Measurements from ENCODE around the gene CDR2L.

Gene CDR2L

DNA sequence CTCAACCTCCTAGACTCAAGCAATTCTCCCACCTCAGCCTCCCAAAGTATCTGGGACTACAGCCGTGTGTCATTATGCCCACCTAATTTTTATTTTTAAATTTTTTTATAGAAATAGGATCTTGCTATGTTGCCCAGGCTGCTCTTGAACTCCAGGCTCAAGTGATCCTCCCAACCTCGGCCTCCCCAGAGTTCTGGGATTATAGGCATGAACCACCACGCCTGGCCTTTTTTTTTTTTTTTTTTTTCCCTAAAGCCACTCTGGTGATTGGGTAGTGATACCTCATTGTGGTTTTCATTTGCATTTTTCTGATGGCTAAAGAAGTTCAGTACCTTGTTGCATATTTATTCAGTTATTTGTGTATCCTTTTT lies 1.2 kb upstream of the CDR2L start:
- H3K36me3 ChIP-seq (ENCODE audit: insufficient read depth, low read length), result no peaks in the 10 kb centered on the region
- peaks cover 24% of the 10 kb centered on the region for H3K4me1 ChIP-seq (ENCODE audit: control insufficient read depth, insufficient read depth, low read length, unreplicated experiment)
- H3K27me3 ChIP-seq (ENCODE audit: insufficient read depth, low read length), result no peaks in the 10 kb centered on the region
- peaks cover 26% of the 10 kb centered on the region for H3K79me2 ChIP-seq (ENCODE audit: control insufficient read depth, insufficient read depth, low read length, unreplicated experiment)
- no peak overlapping the region for H3K4me3 ChIP-seq (ENCODE audit: low read depth, low read length)
- H3K27ac ChIP-seq (ENCODE audit: low read depth, low read length), result no peak overlapping the region
- no peak overlapping the region for H2AFZ ChIP-seq (ENCODE audit: low read length, unreplicated experiment)

DNA sequence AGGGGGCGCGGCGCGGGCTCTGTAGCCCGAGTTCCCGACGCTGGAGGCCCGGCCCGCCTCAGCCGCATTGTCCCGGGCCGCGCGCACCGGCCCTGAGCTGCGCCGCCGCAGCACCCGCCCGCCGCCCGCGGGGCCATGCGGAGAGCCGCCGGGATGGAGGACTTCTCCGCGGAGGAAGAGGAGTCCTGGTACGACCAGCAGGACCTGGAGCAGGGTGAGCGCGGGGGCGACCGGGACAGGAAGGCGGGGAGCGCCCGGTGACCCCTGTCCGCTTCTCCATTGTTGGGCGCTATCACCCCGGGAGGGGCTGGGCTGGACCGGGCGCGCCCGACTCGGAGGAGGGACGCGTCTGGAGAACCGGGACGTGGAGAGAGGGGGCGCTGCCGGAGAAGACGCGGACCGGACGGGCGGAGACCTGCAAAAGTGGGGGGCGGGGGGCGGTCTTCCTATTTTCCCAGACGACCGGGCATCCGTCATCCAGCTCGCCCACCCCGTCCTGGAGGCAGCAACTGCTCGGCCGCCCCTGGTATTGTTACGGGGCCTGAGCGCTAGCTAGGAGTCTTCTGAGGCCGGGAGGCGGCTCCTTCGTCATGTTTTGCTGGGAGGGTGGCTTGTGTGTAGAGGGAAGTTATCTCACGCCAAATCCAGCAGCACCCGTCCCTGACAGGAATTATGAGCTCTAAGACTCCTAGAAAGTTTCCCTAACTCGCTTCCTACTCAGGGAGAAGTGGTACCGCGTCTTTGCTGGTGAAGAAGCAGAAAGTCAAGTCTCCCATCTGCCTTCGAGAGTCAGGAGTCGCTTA lies 678 bp downstream of the CDR2L start:
- Histone ChIP-seq H3K4me1 (ENCODE audit: control insufficient read depth, insufficient read depth, low read length, unreplicated experiment) (peaks cover 15% of the 10 kb centered on the region), H2AFZ (ENCODE audit: low read length, unreplicated experiment) (peak overlapping the region; percentile 88)

DNA sequence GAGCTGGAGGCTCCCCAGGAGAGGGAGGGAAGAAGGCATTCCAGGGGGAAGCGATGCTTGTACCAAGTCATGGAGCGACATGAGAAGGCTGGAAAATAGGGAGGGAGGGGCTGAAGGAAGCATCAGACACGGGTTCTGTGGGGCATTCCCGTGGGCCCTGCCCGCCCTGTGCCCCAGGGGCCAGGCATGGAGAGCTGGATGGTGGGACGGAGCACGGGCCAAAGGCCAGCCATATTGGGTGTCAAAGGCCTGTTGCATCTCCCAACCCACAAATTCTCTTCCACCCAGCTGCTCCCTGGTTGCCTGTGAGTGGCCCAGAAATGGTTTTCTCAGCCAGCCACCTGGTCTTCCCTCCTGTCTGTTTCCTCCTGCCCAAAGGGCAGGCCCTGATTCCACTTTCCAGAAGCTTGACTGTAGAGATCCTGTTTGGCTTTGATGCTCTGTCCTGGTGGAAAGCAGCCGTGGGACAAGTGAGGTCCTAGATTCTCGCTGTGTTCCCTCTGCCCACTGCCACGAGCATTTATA lies 3.2 kb downstream of the CDR2L start:
- Histone ChIP-seq H3K27ac (ENCODE audit: low read depth, low read length) (no peak overlapping the region), H2AFZ (ENCODE audit: low read length, unreplicated experiment) (no peak overlapping the region), H3K27me3 (ENCODE audit: insufficient read depth, low read length) (no peaks in the 10 kb centered on the region), H3K79me2 (ENCODE audit: control insufficient read depth, insufficient read depth, low read length, unreplicated experiment) (peaks cover 33% of the 10 kb centered on the region), H3K36me3 (ENCODE audit: insufficient read depth, low read length) (no peaks in the 10 kb centered on the region), H3K4me1 (ENCODE audit: control insufficient read depth, insufficient read depth, low read length, unreplicated experiment) (peaks cover 21% of the 10 kb centered on the region), H3K4me3 (ENCODE audit: low read depth, low read length) (no peak overlapping the region)

More for the DNA sequence above, 678 bp downstream of the CDR2L start:
- no peaks in the 10 kb centered on the region for H3K36me3 ChIP-seq (ENCODE audit: insufficient read depth, low read length)
- peak overlapping the region; percentile 80 for H3K4me3 ChIP-seq (ENCODE audit: low read depth, low read length)
- no peaks in the 10 kb centered on the region for H3K27me3 ChIP-seq (ENCODE audit: insufficient read depth, low read length)
- peak overlapping the region; percentile 74 for H3K27ac ChIP-seq (ENCODE audit: low read depth, low read length)
- H3K79me2 ChIP-seq (ENCODE audit: control insufficient read depth, insufficient read depth, low read length, unreplicated experiment), result peaks cover 28% of the 10 kb centered on the region

DNA sequence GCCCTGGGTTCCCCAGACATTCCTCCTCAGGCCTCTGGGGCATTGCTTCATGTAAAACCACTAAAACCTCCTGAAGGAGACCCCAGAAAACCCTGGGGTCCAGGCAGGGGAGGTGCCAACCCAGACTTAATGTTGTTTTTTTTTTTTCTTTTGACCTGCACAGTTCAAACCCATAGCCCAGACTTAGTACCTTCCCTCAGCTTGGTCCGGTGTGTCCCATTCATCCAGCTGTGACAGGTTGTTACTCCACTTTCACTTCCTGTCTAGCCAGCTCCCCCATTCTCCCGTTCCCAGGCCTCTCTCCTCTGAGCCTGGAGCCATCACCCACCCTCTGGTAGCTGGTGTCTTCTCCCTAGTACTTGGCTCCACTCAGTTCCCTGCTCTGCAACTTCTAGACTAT lies 4.8 kb downstream of the CDR2L start:
- Histone ChIP-seq H3K27me3 (ENCODE audit: insufficient read depth, low read length) (no peaks in the 10 kb centered on the region), H3K79me2 (ENCODE audit: control insufficient read depth, insufficient read depth, low read length, unreplicated experiment) (peaks cover 35% of the 10 kb centered on the region), H3K36me3 (ENCODE audit: insufficient read depth, low read length) (no peaks in the 10 kb centered on the region), H3K4me3 (ENCODE audit: low read depth, low read length) (no peak overlapping the region), H3K4me1 (ENCODE audit: control insufficient read depth, insufficient read depth, low read length, unreplicated experiment) (peaks cover 15% of the 10 kb centered on the region), H3K27ac (ENCODE audit: low read depth, low read length) (no peak overlapping the region), H2AFZ (ENCODE audit: low read length, unreplicated experiment) (no peak overlapping the region)

DNA sequence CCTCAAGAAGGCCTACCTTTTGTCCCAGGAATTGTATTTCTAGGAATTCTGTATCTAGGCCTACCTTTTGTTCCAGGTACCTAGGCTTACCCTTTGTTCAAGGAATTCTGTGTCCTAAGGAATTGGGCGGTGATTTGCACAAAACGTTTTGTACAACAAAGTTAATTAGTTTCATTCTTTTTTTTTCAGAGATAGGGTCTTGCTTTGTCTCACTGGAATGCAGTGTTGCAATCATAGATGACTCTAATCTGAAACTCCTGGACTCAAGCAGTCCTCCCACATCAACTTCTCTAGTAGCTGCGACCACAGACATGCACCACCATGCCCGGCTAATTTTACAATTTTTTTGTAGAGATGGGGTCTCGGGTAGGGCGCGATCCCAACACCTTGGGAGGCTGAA lies 7.0 kb downstream of the CDR2L start:
- H3K4me1 ChIP-seq (ENCODE audit: control insufficient read depth, insufficient read depth, low read length, unreplicated experiment), result peaks cover 8% of the 10 kb centered on the region
- H3K4me3 ChIP-seq (ENCODE audit: low read depth, low read length), result no peak overlapping the region
- no peak overlapping the region for H2AFZ ChIP-seq (ENCODE audit: low read length, unreplicated experiment)
- no peaks in the 10 kb centered on the region for H3K36me3 ChIP-seq (ENCODE audit: insufficient read depth, low read length)
- no peaks in the 10 kb centered on the region for H3K27me3 ChIP-seq (ENCODE audit: insufficient read depth, low read length)
- H3K27ac ChIP-seq (ENCODE audit: low read depth, low read length), result peak overlapping the region; percentile 45; the same call in 1 of the 2 replicates
- H3K79me2 ChIP-seq (ENCODE audit: control insufficient read depth, insufficient read depth, low read length, unreplicated experiment), result peaks cover 23% of the 10 kb centered on the region

DNA sequence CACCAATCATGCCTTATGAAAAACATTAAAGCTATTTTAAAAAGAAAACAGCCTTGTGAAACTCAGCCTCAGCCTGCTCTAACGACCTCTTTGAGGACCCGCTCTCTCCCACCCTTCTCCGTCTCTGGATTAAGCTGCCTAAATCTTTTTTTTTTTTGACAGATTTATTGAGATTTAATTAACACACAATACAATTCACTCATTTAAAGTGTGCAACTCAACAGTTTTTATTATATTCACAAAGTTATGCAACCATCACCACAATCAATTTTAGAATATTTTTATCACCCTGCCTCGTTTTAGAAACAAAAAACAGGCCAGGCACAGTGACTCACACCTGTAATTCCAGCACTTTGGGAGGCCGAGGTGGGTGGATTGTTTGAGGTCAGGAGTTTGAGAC lies 8.4 kb downstream of the CDR2L start:
- H3K27ac ChIP-seq (ENCODE audit: low read depth, low read length), result no peak overlapping the region
- H3K36me3 ChIP-seq (ENCODE audit: insufficient read depth, low read length), result no peaks in the 10 kb centered on the region
- H2AFZ ChIP-seq (ENCODE audit: low read length, unreplicated experiment), result no peak overlapping the region
- H3K4me1 ChIP-seq (ENCODE audit: control insufficient read depth, insufficient read depth, low read length, unreplicated experiment), result peaks cover 8% of the 10 kb centered on the region
- H3K4me3 ChIP-seq (ENCODE audit: low read depth, low read length), result no peak overlapping the region
- H3K79me2 ChIP-seq (ENCODE audit: control insufficient read depth, insufficient read depth, low read length, unreplicated experiment), result peaks cover 12% of the 10 kb centered on the region
- no peaks in the 10 kb centered on the region for H3K27me3 ChIP-seq (ENCODE audit: insufficient read depth, low read length)

DNA sequence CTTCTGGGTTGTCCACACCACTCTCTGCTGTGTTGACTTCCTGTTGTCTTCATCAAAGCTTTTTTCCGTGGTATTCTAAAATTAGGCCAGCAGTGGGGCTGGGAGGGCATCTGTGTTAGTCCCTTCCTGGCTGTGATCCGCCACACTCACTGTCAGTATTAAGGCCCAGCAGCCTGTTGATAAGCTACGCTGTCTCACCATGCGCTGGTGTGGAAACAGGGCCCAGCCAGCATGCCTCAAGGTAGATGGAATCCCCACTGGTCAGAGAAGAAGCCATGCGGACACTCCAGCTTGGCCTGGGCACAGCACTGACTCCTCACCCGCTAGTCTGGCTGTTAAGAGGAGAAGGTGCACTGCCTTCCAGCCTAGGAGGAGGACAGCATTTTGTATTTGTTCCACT lies 11.4 kb downstream of the CDR2L start:
- Histone ChIP-seq H3K27me3 (ENCODE audit: insufficient read depth, low read length) (no peaks in the 10 kb centered on the region), H3K4me1 (ENCODE audit: control insufficient read depth, insufficient read depth, low read length, unreplicated experiment) (peaks cover 7% of the 10 kb centered on the region), H3K36me3 (ENCODE audit: insufficient read depth, low read length) (no peaks in the 10 kb centered on the region), H3K27ac (ENCODE audit: low read depth, low read length) (no peak overlapping the region), H3K4me3 (ENCODE audit: low read depth, low read length) (no peak overlapping the region), H2AFZ (ENCODE audit: low read length, unreplicated experiment) (no peak overlapping the region), H3K79me2 (ENCODE audit: control insufficient read depth, insufficient read depth, low read length, unreplicated experiment) (peaks cover 6% of the 10 kb centered on the region)

DNA sequence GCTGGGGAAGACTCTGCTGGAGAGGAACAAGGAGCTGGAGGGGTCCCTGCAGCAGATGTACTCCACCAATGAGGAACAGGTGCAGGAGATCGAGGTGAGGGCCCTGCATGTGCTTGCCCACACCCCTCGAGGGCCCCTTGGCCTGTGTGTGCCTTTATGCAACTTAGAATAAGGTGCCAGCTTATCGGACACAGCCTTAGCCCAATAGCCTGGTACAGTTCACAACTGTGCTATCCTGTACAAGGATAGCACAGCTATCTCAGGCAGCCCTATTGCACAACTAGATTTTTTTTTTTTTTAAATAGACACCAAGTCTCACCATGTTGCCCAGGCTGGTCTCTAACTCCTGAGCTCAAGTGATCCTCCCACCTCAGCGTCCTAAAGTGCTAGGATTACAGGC lies 12.1 kb downstream of the CDR2L start:
- no peaks in the 10 kb centered on the region for H3K4me1 ChIP-seq (ENCODE audit: control insufficient read depth, insufficient read depth, low read length, unreplicated experiment)
- no peak overlapping the region for H3K27ac ChIP-seq (ENCODE audit: low read depth, low read length)
- no peak overlapping the region for H3K4me3 ChIP-seq (ENCODE audit: low read depth, low read length)
- H2AFZ ChIP-seq (ENCODE audit: low read length, unreplicated experiment), result no peak overlapping the region
- peaks cover 2% of the 10 kb centered on the region for H3K79me2 ChIP-seq (ENCODE audit: control insufficient read depth, insufficient read depth, low read length, unreplicated experiment)
- H3K27me3 ChIP-seq (ENCODE audit: insufficient read depth, low read length), result no peaks in the 10 kb centered on the region
- no peaks in the 10 kb centered on the region for H3K36me3 ChIP-seq (ENCODE audit: insufficient read depth, low read length)

DNA sequence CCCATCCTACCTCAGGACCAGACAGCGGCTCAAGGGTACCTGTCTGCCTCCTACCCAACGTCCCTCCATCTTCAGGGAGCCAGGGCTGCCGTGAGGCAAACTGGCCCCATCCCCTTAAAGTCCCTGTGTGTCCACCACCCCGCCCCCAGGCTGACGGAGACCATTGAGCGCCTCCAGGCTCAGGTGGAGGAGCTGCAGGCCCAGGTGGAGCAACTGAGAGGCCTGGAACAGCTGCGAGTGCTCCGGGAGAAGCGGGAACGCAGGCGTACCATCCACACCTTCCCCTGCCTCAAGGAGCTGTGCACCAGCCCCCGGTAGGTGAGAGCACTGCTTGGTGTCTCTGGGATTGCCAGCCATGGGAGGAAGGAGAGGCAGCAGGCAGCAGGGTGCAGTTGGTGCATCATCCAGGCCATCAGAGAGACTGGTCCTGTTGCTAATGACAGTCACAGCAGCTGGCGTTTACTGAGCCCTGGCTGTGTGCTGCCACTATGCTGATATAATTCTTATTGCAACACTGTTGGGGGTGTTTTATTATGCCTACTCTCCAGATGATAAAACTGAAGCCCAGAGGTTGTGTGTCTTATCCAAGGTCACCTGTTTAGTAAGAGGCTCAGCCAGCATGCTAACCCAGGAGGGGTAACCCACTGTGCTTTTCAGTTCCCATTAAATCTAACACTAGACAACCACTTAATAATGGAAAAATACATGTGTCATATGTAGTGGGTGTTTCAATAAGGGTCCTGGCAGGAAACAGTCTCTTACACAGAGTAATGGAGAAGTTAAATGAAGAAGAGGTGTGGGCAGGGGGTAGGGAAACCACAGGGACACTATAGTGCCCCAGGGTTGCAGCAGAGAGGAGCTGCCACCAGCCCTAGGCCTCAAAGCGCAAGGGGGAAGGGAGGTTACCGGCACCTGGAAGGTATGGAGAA lies 14.7 kb downstream of the CDR2L start:
- no peak overlapping the region for H3K27ac ChIP-seq (ENCODE audit: low read depth, low read length)
- no peak overlapping the region for H3K4me3 ChIP-seq (ENCODE audit: low read depth, low read length)
- H3K27me3 ChIP-seq (ENCODE audit: insufficient read depth, low read length), result no peaks in the 10 kb centered on the region

DNA sequence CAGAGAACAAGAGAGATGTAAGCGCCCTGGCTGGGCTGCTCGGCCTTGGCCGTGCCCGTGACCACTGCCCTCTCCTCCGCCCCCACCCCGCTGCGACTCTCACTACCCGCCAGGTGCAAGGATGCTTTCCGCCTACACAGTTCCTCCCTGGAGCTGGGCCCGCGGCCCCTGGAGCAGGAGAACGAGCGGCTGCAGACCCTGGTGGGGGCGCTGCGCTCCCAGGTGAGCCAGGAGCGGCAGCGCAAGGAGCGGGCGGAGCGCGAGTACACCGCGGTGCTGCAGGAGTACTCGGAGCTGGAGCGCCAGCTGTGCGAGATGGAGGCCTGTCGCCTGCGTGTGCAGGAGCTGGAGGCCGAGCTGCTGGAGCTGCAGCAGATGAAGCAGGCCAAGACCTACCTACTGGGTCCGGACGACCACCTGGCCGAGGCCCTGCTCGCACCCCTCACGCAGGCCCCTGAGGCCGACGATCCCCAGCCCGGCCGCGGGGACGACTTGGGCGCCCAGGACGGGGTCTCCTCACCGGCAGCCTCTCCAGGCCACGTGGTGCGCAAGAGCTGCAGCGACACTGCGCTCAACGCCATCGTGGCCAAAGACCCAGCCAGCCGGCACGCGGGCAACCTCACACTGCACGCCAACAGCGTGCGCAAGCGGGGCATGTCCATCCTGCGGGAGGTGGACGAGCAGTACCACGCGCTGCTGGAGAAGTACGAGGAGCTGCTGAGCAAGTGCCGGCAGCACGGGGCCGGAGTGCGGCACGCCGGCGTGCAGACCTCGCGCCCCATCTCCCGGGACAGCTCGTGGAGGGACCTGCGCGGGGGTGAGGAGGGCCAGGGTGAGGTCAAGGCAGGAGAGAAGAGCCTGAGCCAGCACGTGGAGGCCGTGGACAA lies 15.9 kb downstream of the CDR2L start:
- Histone ChIP-seq H3K4me3 (ENCODE audit: low read depth, low read length) (no peak overlapping the region), H3K4me1 (ENCODE audit: control insufficient read depth, insufficient read depth, low read length, unreplicated experiment) (no peaks in the 10 kb centered on the region), H2AFZ (ENCODE audit: low read length, unreplicated experiment) (no peak overlapping the region), H3K27ac (ENCODE audit: low read depth, low read length) (no peak overlapping the region), H3K79me2 (ENCODE audit: control insufficient read depth, insufficient read depth, low read length, unreplicated experiment) (no peaks in the 10 kb centered on the region), H3K36me3 (ENCODE audit: insufficient read depth, low read length) (no peaks in the 10 kb centered on the region), H3K27me3 (ENCODE audit: insufficient read depth, low read length) (no peaks in the 10 kb centered on the region)

More for the DNA sequence above, 14.7 kb downstream of the CDR2L start:
- Histone ChIP-seq H3K4me1 (ENCODE audit: control insufficient read depth, insufficient read depth, low read length, unreplicated experiment) (no peaks in the 10 kb centered on the region), H3K79me2 (ENCODE audit: control insufficient read depth, insufficient read depth, low read length, unreplicated experiment) (no peaks in the 10 kb centered on the region), H2AFZ (ENCODE audit: low read length, unreplicated experiment) (no peak overlapping the region), H3K36me3 (ENCODE audit: insufficient read depth, low read length) (no peaks in the 10 kb centered on the region)

Data from ACC112 (cell line).